D721Med (cell line): ENCODE measurements around the gene MEFV.

Experiments
- DNase-seq: peaks from one replicate; pipeline ENCODE4 v3.0.0; 2011; ENCODE audit warnings: low spot score; ENCODE audit not compliant: insufficient read length
- FAIRE-seq: peaks from 2 replicates; lab custom pipeline; 2011; peaks lifted over from hg19 to GRCh38; lab: Jason Lieb, UNC
- TF ChIP-seq, protein P1 (sequence below): IDR thresholded peaks from 2 replicates; pipeline ENCODE4 v1.5.1; 2012; ENCODE audit warnings: mild to moderate bottlenecking, control low read depth; ENCODE audit not compliant: insufficient read depth; ENCODE audit errors: missing control alignments

The MEFV gene

DNA sequence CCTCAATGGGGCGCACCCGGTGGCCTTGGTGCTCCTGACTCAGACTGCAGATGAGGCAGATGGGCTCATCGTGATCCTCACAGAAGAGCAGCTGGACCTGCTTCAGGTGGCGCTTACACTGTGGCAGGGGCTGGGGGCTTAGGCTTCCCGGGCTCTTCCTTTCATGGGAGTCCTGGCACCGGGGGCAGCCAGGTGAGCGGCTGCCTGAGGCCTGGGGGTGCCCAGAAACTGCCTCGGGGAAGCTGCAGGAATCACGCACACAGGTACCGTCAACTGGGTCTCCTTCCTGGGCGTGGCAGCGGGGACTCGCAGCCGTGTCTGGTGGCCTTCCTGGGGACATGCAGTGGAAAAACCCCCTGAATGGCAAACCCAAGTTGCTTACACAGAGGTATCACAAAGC is 7.0 kb downstream of the MEFV start:
- TF ChIP-seq, protein P1, sequence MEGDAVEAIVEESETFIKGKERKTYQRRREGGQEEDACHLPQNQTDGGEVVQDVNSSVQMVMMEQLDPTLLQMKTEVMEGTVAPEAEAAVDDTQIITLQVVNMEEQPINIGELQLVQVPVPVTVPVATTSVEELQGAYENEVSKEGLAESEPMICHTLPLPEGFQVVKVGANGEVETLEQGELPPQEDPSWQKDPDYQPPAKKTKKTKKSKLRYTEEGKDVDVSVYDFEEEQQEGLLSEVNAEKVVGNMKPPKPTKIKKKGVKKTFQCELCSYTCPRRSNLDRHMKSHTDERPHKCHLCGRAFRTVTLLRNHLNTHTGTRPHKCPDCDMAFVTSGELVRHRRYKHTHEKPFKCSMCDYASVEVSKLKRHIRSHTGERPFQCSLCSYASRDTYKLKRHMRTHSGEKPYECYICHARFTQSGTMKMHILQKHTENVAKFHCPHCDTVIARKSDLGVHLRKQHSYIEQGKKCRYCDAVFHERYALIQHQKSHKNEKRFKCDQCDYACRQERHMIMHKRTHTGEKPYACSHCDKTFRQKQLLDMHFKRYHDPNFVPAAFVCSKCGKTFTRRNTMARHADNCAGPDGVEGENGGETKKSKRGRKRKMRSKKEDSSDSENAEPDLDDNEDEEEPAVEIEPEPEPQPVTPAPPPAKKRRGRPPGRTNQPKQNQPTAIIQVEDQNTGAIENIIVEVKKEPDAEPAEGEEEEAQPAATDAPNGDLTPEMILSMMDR, result no peak
- DNase-seq (no peak), FAIRE-seq (no peak)

DNA sequence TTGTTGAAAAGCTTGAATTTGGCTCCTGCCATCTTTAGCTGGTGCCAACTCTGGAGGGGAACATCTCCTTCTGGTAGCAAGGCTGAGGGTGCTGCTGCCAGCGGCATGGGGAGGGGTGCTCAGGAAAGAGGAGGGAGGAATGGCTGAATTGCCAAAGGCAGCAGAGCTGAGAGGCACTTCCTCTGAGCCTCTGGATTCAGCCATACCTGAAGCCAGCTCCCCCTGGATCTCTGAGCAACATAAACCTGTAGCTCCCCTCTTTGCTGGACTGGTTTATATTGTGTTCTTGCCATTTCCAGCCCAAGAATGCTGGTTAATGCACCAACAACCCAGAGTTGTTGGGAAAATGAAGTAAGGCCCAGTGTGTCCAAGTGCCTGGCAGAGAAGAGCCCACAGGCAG is 7.4 kb downstream of the MEFV start:
- no peak for FAIRE-seq
- DNase-seq, result no peak
- TF ChIP-seq, protein P1, result no peak

DNA sequence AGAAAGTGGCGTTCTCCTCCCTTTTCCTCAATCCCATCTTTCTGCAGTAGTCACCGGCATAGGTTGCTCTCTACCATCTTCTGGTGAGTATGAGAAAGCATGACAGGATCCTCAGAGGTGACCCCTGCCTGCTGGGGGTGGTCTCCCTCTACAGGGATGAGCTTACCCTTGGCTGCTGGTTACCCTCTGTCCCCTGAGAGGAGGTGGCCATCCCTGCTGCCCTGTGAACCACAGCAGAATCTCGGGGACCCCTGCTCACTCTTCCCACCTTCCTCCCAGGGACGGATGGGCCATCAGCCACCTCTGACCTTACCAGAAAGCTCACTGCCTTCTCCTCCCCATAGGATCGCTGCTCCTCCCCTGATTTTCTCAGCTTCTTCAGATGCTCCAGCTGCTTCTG is 7.8 kb downstream of the MEFV start:
- TF ChIP-seq, protein P1, result no peak
- DNase-seq, result no peak
- FAIRE-seq, result no peak

DNA sequence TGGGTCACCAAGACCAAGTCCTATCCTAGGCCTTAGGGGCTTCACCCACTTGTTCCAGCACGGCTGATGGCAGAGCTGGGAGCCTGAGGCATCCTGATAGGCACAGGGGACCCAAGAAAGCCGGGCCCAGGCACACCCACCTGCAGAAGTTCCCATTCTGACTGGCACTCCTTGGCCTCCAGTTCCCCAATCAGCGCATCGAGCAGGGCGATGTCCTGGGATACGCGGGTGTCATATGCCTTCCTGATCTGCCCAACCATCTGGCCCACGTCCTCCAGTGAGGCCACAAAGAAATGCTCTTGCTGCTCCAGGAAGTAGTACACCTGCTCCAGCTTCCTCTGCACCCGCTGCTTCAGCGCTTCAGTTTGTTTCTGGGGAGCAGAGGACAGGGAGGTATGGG is 9.6 kb downstream of the MEFV start:
- DNase-seq (no peak), FAIRE-seq (no peak)
- TF ChIP-seq, protein P1, result no peak

DNA sequence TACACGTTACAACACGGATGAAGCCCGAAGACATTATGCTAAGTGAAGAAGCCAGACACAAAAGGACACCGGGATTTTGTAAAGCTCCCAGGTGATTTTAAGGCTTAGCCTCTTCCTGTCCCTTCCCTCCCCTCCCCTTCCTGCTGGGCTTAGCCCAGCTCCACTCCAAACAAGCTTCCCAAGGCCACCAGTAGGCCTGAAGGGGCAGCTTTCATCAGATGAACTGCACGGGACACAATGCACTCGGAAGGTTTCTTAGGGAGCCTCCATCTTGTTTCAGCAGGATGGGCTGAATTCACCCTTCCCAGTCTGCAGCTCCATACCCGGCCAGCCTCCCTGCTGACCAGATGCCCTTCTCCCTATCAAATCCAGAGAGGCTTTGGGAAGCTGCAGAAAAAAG is 10.4 kb downstream of the MEFV start:
- no peak for DNase-seq
- TF ChIP-seq, protein P1, result no peak
- FAIRE-seq, result no peak

DNA sequence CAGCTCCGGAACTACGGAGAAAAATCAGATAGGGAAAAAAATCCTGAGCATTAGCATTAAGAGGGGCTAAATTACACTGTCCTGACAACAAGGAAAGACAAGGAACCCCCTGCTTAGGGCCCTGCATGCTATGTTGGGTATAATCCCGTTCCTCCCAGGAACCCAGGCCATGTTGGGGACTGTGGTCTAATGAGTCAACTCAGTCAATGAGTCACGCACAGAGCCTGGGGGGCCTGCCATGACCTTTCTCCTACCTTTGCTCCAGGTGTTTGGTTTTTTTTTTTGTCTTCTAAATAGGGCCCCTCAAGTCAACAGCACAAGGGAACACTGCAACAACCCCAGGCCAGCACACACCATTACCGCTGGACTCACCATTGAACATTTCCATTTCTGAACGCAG is 12.6 kb downstream of the MEFV start:
- DNase-seq (no peak), FAIRE-seq (no peak)
- TF ChIP-seq, protein P1, result no peak

DNA sequence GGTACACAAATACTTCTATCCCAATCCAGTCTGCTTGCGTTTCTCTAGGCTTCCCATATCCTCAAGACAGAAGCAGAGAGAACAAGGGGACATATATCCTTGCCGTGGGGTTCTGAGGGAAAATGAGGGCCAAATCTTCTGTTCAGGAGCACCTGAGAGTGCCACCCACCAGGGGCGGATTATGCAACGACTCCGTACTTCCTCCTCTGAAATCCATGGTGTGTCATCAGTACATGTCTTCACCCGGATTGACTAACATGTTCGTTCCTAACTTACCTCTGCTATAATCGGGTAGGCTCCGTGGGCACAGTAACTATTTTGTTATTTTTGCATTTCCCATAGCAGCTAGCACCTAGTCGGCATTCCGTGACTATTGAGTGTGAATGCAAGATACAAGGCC is 13.7 kb downstream of the MEFV start:
- TF ChIP-seq, protein P1, result no peak
- DNase-seq, result no peak
- no peak for FAIRE-seq
